SK-N-SH treated with all-trans-retinoic acid at 6 μM for 48 hours (cell line): ENCODE data around the gene KCNK5.

ENCODE experiments used
- POU6F1 ChIP-seq: fragments of 250-450 bp; sonication (Bioruptor Pico); IDR thresholded peaks from 2 replicates; pipeline ENCODE4 v1.8.0; 2021; ENCODE audit warnings: low read depth, mild to moderate bottlenecking, moderate library complexity, borderline replicate concordance
- TF ChIP-seq, protein P1 (sequence below): fragments of 250-450 bp; sonication (Bioruptor Pico); IDR thresholded peaks from 2 replicates; pipeline ENCODE4 v1.8.0; 2020; ENCODE audit warnings: mild to moderate bottlenecking, moderate library complexity, borderline replicate concordance

DNA sequence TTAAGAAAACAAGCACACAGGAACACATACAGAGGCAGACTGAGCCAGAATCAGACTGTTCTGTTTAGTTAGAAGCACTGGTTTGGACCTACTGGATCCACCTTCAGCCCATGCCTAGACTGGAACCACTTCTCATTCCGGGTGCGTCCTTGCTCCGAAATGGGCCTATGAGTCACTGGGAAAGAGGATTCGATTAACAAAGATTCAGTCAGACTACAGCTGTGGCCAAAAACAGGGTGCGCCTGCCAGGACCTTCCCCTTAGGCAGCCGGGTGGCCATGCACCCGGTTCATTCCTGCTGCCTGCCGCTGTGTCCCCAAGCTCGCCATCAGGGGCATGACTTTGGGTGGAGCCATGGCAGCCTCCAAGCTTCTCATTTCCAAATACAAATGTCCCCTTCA, 14.5 kb upstream of the KCNK5 start:
- TF ChIP-seq, protein P1, sequence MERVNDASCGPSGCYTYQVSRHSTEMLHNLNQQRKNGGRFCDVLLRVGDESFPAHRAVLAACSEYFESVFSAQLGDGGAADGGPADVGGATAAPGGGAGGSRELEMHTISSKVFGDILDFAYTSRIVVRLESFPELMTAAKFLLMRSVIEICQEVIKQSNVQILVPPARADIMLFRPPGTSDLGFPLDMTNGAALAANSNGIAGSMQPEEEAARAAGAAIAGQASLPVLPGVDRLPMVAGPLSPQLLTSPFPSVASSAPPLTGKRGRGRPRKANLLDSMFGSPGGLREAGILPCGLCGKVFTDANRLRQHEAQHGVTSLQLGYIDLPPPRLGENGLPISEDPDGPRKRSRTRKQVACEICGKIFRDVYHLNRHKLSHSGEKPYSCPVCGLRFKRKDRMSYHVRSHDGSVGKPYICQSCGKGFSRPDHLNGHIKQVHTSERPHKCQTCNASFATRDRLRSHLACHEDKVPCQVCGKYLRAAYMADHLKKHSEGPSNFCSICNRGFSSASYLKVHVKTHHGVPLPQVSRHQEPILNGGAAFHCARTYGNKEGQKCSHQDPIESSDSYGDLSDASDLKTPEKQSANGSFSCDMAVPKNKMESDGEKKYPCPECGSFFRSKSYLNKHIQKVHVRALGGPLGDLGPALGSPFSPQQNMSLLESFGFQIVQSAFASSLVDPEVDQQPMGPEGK, result no peak
- no peak for TF ChIP-seq POU6F1
